OCI-LY7 (cell line): ENCODE results near the gene BTBD17. TPM values are rescaled to one million over a fixed set of nuclear protein-coding genes. Genes with fewer than 3 reads are reported as not detected.

Experiments
- BruUV-seq: library from RNA; stranded (reverse); fragments of 400-500 nt; replicated peaks from 2 replicates; lab custom pipeline; 2021; lab: Mats Ljungman, UMichigan
- CTCF ChIA-PET: fragments of 300-600 bp; sonication (Branson Sonifier 250); formaldehyde crosslinking; loops from one replicate; lab custom pipeline; 2022; ENCODE audit warnings: antibody characterized with exemption; ENCODE audit not compliant: unreplicated experiment; lab: Charles Lee
- POLR2A ChIA-PET: fragments of 300-600 bp; sonication (Branson Sonifier 250); formaldehyde crosslinking; loops from one replicate; lab custom pipeline; 2022; ENCODE audit warnings: antibody characterized with exemption; lab: Charles Lee
- DNase-seq: peaks from one replicate; pipeline ENCODE4 v3.0.0-alpha.2; 2015; ENCODE audit warnings: low spot score
- H2AFZ ChIP-seq: fragments of 200-600 bp; sonication (generic), shearing (Covaris generic); 2 replicates; pipeline ENCODE4 v1.6.1; 2014; ENCODE audit warnings: mild to moderate bottlenecking, antibody characterized with exemption, low read length, moderate library complexity
- H3K27ac ChIP-seq: fragments of 200-600 bp; sonication (generic); 2 replicates; pipeline ENCODE4 v1.5.1; 2014; ENCODE audit warnings: mixed run types, low read depth, mild to moderate bottlenecking, moderate library complexity, low read length, inconsistent platforms; ENCODE audit not compliant: poor library complexity, severe bottlenecking
- H3K36me3 ChIP-seq: fragments of 200-600 bp; sonication (generic); 2 replicates; pipeline ENCODE4 v1.6.1; 2014; ENCODE audit warnings: mild to moderate bottlenecking, antibody characterized with exemption, low read length, moderate library complexity, mixed read lengths; ENCODE audit not compliant: insufficient read depth
- H3K4me1 ChIP-seq: fragments of 200-600 bp; sonication (generic); 2 replicates; pipeline ENCODE4 v1.5.1; 2014; ENCODE audit warnings: mild to moderate bottlenecking, low read length; ENCODE audit not compliant: insufficient read depth, poor library complexity, severe bottlenecking
- H3K4me2 ChIP-seq: fragments of 200-600 bp; sonication (generic); 2 replicates; pipeline ENCODE4 v1.6.1; 2014; ENCODE audit warnings: mild to moderate bottlenecking, low read length
- H3K4me3 ChIP-seq: fragments of 200-600 bp; sonication (generic); 2 replicates; pipeline ENCODE4 v1.5.1; 2014; ENCODE audit warnings: mild to moderate bottlenecking, low read depth, low read length; ENCODE audit not compliant: poor library complexity, severe bottlenecking
- H3K79me2 ChIP-seq: fragments of 200-600 bp; sonication (generic); 2 replicates; pipeline ENCODE4 v1.6.1; 2016; ENCODE audit warnings: low read depth, mild to moderate bottlenecking, low read length, moderate library complexity, mixed read lengths; ENCODE audit not compliant: insufficient read depth
- H3K9me2 ChIP-seq: fragments of 200-600 bp; sonication (generic); 2 replicates; pipeline ENCODE4 v1.6.1; 2016; ENCODE audit warnings: mild to moderate bottlenecking, low read length, mixed read lengths; ENCODE audit not compliant: insufficient read depth
- H3K9me3 ChIP-seq: fragments of 200-600 bp; sonication (generic); 2 replicates; pipeline ENCODE4 v1.6.1; 2014; ENCODE audit warnings: mild to moderate bottlenecking, mixed run types, low read length, mixed read lengths
- H4K20me1 ChIP-seq: fragments of 200-600 bp; sonication (generic); 2 replicates; pipeline ENCODE4 v1.6.1; 2014; ENCODE audit warnings: mild to moderate bottlenecking, antibody characterized with exemption, low read length, moderate library complexity, mixed read lengths; ENCODE audit not compliant: insufficient read depth
- CTCF ChIP-seq: fragments of 200-600 bp; sonication (generic); conservative IDR thresholded peaks from 2 replicates; pipeline ENCODE4 v1.5.1; 2014; ENCODE audit warnings: mild to moderate bottlenecking, antibody characterized with exemption, low read length, moderate library complexity, mixed read lengths
- EZH2phosphoT487 ChIP-seq: fragments of 200-600 bp; sonication (generic); IDR thresholded peaks from 2 replicates; pipeline ENCODE4 v1.6.1; 2018; ENCODE audit warnings: low read depth, borderline replicate concordance, mild to moderate bottlenecking, mixed run types, antibody characterized with exemption, low read length, moderate library complexity, mixed read lengths
- intact Hi-C: fragments of 100-400 bp; cut with micrococcal nuclease; formaldehyde crosslinking; loops from one replicate; pipeline ENCODE4 v1.10.0; 2022; ENCODE audit not compliant: unreplicated experiment
- total RNA-seq, 2 experiments: library from RNA; depleted of rRNA in 1 of 2; stranded (reverse); fragments of >200 nt in 1 of 2; shearing (Covaris generic) in 1 of 2; gene quantifications; 2 replicates each; pipeline ENCODE4 v1.2.3, GENCODE V29; 2014 to 2022

Gene BTBD17
- total RNA-seq, 2 experiments from 2014 or later, result not detected

- intact Hi-C loops, result no loop called here
- no peaks in the 10 kb centered on the region for H3K36me3 ChIP-seq
- H3K27ac ChIP-seq, result no peak overlapping the region
- no peak overlapping the region for H3K4me2 ChIP-seq
- ChIA-PET POLR2A (interaction anchor here (0.9 to 1.5 kb wide), 3 partner anchors 9 to 162 kb away, joined by 4 to 5 read pairs (median 5); no protein-coding TSS in a partner anchor), CTCF (interaction anchor here (1.5 to 1.6 kb wide), 2 partner anchors 9 to 87 kb away, joined by 4 read pairs; no protein-coding TSS in a partner anchor)
- no peak for DNase-seq
- TF ChIP-seq CTCF, result no peak
- TF ChIP-seq EZH2phosphoT487, result no peak
- no peaks in the 10 kb centered on the region for H4K20me1 ChIP-seq
- no peaks in the 10 kb centered on the region for H3K9me3 ChIP-seq
- no TSS peak for BruUV-seq
- H3K9me2 ChIP-seq, result no peaks in the 10 kb centered on the region
- H3K79me2 ChIP-seq, result no peaks in the 10 kb centered on the region
- H2AFZ ChIP-seq, result no peak overlapping the region
- H3K4me1 ChIP-seq, result peaks cover 6% of the 10 kb centered on the region
- no peak overlapping the region for H3K4me3 ChIP-seq
These were observed 8.2 kb upstream of the BTBD17 start for GRCh38 chr17:74369665-74370490.

GRCh38 chr17:74369221-74369620 is 7.6 kb upstream of the BTBD17 start:
- no peak overlapping the region for H3K4me3 ChIP-seq
- no peak overlapping the region for H2AFZ ChIP-seq
- intact Hi-C loops, result no loop called here
- no peaks in the 10 kb centered on the region for H3K9me2 ChIP-seq
- ChIA-PET CTCF (interaction anchor here (1.5 kb wide), 1 partner anchor 9 kb away, joined by 4 read pairs; no protein-coding TSS in a partner anchor), POLR2A (interaction anchor here (0.6 to 1.5 kb wide), 3 partner anchors 24 to 163 kb away, joined by 3 to 5 read pairs (median 5); no protein-coding TSS in a partner anchor)
- no peak overlapping the region for H3K27ac ChIP-seq
- peak; percentile 38 for DNase-seq
- H3K79me2 ChIP-seq, result no peaks in the 10 kb centered on the region
- no peak overlapping the region for H3K4me2 ChIP-seq
- peaks cover 6% of the 10 kb centered on the region for H3K4me1 ChIP-seq
- no TSS peak for BruUV-seq
- H3K36me3 ChIP-seq, result no peaks in the 10 kb centered on the region
- H3K9me3 ChIP-seq, result no peaks in the 10 kb centered on the region
- no peak for TF ChIP-seq CTCF
- TF ChIP-seq EZH2phosphoT487, result no peak
- H4K20me1 ChIP-seq, result no peaks in the 10 kb centered on the region
